ENCODE data around the gene CTDSPL2. TPM values are rescaled to one million over a fixed set of nuclear protein-coding genes. Genes with fewer than 3 reads are reported as not detected.

Gene CTDSPL2
- total RNA-seq, 2 experiments from 2014 or later: 53.1 to 55.9 TPM

GRCh38 chr15:44489464-44489863 is 62.0 kb downstream of the CTDSPL2 start:
- DNase-seq: no peak
- POLR2A ChIA-PET: interaction anchor here (1.2 kb wide), 1 partner anchor 23 kb away, joined by 3 read pairs; no protein-coding TSS in a partner anchor
- CTCF ChIA-PET: interaction anchor here (1.6 to 1.9 kb wide), 2 partner anchors 12 to 62 kb away, joined by 4 to 10 read pairs; partner anchors contain the start of gene CTDSPL2
- H3K4me1 Mint-ChIP-seq (ENCODE audit: low read depth): peaks cover 39% of the 10 kb centered on the region
- no peaks in the 10 kb centered on the region for H3K27me3 Mint-ChIP-seq
- H3K9me3 Mint-ChIP-seq: no peaks in the 10 kb centered on the region
- H3K27ac Mint-ChIP-seq: peak overlapping the region; percentile 55
- peaks cover 30% of the 10 kb centered on the region for H3K36me3 Mint-ChIP-seq
- intact Hi-C loops (cut with micrococcal nuclease): loop anchor here (5.0 kb wide), 2 partner anchors 37 to 48 kb away; partner anchors contain the start of gene EIF3J
- H3K4me3 Mint-ChIP-seq: no peak overlapping the region

GRCh38 chr15:44490622-44491021 is 63.2 kb downstream of the CTDSPL2 start:
- Mint-ChIP-seq H3K36me3 (peaks cover 30% of the 10 kb centered on the region), H3K27me3 (no peaks in the 10 kb centered on the region), H3K4me1 (ENCODE audit: low read depth) (peaks cover 35% of the 10 kb centered on the region), H3K9me3 (no peaks in the 10 kb centered on the region), H3K4me3 (no peak overlapping the region), H3K27ac (peak overlapping the region; percentile 1)
- intact Hi-C loops (cut with micrococcal nuclease): no loop called here
- CTCF ChIA-PET: interaction anchor here (0.7 to 1.9 kb wide), 3 partner anchors 11 to 63 kb away, joined by 3 to 10 read pairs (median 4); partner anchors contain the start of gene CTDSPL2
- POLR2A ChIA-PET: no interaction called here
- DNase-seq: no peak

- DNase-seq: no peak
- ChIA-PET CTCF (interaction anchor here (0.5 kb wide), 1 partner anchor 295 kb away, joined by 3 read pairs; no protein-coding TSS in a partner anchor), POLR2A (no interaction called here)
- no peak overlapping the region for H3K4me3 Mint-ChIP-seq
- no peaks in the 10 kb centered on the region for H3K27me3 Mint-ChIP-seq
- H3K4me1 Mint-ChIP-seq (ENCODE audit: low read depth): peaks cover 26% of the 10 kb centered on the region
- intact Hi-C loops (cut with micrococcal nuclease): no loop called here
- H3K36me3 Mint-ChIP-seq: peaks cover 32% of the 10 kb centered on the region
- no peak overlapping the region for H3K27ac Mint-ChIP-seq
- H3K9me3 Mint-ChIP-seq: no peaks in the 10 kb centered on the region
Observed at GRCh38 chr15:44492040-44492439, 64.6 kb downstream of the CTDSPL2 start.

GRCh38 chr15:44492672-44493071 is 65.2 kb downstream of the CTDSPL2 start:
- intact Hi-C loops (cut with micrococcal nuclease): no loop called here
- H3K27ac Mint-ChIP-seq: no peak overlapping the region
- no peaks in the 10 kb centered on the region for H3K9me3 Mint-ChIP-seq
- peaks cover 26% of the 10 kb centered on the region for H3K36me3 Mint-ChIP-seq
- H3K27me3 Mint-ChIP-seq: no peaks in the 10 kb centered on the region
- H3K4me1 Mint-ChIP-seq (ENCODE audit: low read depth): peaks cover 22% of the 10 kb centered on the region
- no peak for DNase-seq
- POLR2A ChIA-PET: no interaction called here
- CTCF ChIA-PET: interaction anchor here (0.5 to 1.5 kb wide), 2 partner anchors 9 to 296 kb away, joined by 3 to 6 read pairs; no protein-coding TSS in a partner anchor
- H3K4me3 Mint-ChIP-seq: no peak overlapping the region

GRCh38 chr15:44495562-44495961 is 68.1 kb downstream of the CTDSPL2 start:
- Mint-ChIP-seq H3K27ac (no peak overlapping the region), H3K27me3 (no peaks in the 10 kb centered on the region), H3K36me3 (peaks cover 20% of the 10 kb centered on the region), H3K4me1 (ENCODE audit: low read depth) (peaks cover 13% of the 10 kb centered on the region), H3K9me3 (no peaks in the 10 kb centered on the region), H3K4me3 (no peak overlapping the region)
- ChIA-PET POLR2A (no interaction called here), CTCF (no interaction called here)
- intact Hi-C loops (cut with micrococcal nuclease): no loop called here
- no peak for DNase-seq

GRCh38 chr15:44500555-44500954 is 73.1 kb downstream of the CTDSPL2 start:
- ChIA-PET POLR2A (interaction anchor here (0.8 to 2.4 kb wide), 5 partner anchors 14 to 193 kb away, joined by 3 to 18 read pairs (median 3); partner anchors contain the start of gene CTDSPL2), CTCF (interaction anchor here (1.1 to 2.0 kb wide), 14 partner anchors 9 to 281 kb away, joined by 3 to 15 read pairs (median 7); partner anchors contain the start of genes CTDSPL2, EIF3J and GOLM2)
- Mint-ChIP-seq H3K4me3 (no peak overlapping the region), H3K27ac (peak overlapping the region; percentile 60), H3K9me3 (no peaks in the 10 kb centered on the region), H3K4me1 (ENCODE audit: low read depth) (peaks cover 22% of the 10 kb centered on the region), H3K36me3 (peaks cover 20% of the 10 kb centered on the region), H3K27me3 (no peaks in the 10 kb centered on the region)
- DNase-seq: no peak
- intact Hi-C loops (cut with micrococcal nuclease): loop anchor here (1.0 to 5.0 kb wide), 7 partner anchors 14 to 281 kb away; partner anchors contain the start of gene CTDSPL2

- POLR2A ChIA-PET: interaction anchor here (0.6 to 2.4 kb wide), 2 partner anchors 74 to 251 kb away, joined by 4 to 18 read pairs; partner anchors contain the start of gene CTDSPL2
- Mint-ChIP-seq H3K27ac (peak overlapping the region; percentile 48), H3K27me3 (no peaks in the 10 kb centered on the region), H3K4me3 (no peak overlapping the region), H3K36me3 (peaks cover 19% of the 10 kb centered on the region), H3K9me3 (no peaks in the 10 kb centered on the region), H3K4me1 (ENCODE audit: low read depth) (peaks cover 22% of the 10 kb centered on the region)
- CTCF ChIA-PET: interaction anchor here (0.7 to 2.0 kb wide), 31 partner anchors 8 to 436 kb away, joined by 3 to 15 read pairs (median 4); partner anchors contain the start of genes CTDSPL2, EIF3J, FRMD5 and GOLM2
- no peak for DNase-seq
- intact Hi-C loops (cut with micrococcal nuclease): loop anchor here (2.0 to 5.0 kb wide), 3 partner anchors 35 to 75 kb away; partner anchors contain the start of gene CTDSPL2
Observed at GRCh38 chr15:44501768-44502366, 74.4 kb downstream of the CTDSPL2 start.

GRCh38 chr15:44516436-44516835 is 89.0 kb downstream of the CTDSPL2 start:
- H3K4me3 Mint-ChIP-seq: no peak overlapping the region
- H3K36me3 Mint-ChIP-seq: peaks cover 13% of the 10 kb centered on the region
- ChIA-PET CTCF (interaction anchor here (0.6 kb wide), 1 partner anchor 1813 kb away, joined by 3 read pairs; no protein-coding TSS in a partner anchor), POLR2A (no interaction called here)
- no peaks in the 10 kb centered on the region for H3K9me3 Mint-ChIP-seq
- DNase-seq: no peak
- intact Hi-C loops (cut with micrococcal nuclease): no loop called here
- H3K4me1 Mint-ChIP-seq (ENCODE audit: low read depth): peaks cover 3% of the 10 kb centered on the region
- no peak overlapping the region for H3K27ac Mint-ChIP-seq
- no peaks in the 10 kb centered on the region for H3K27me3 Mint-ChIP-seq

- peaks cover 15% of the 10 kb centered on the region for H3K36me3 Mint-ChIP-seq
- no peak overlapping the region for H3K27ac Mint-ChIP-seq
- POLR2A ChIA-PET: no interaction called here
- intact Hi-C loops (cut with micrococcal nuclease): no loop called here
- no peaks in the 10 kb centered on the region for H3K9me3 Mint-ChIP-seq
- no peak overlapping the region for H3K4me3 Mint-ChIP-seq
- DNase-seq: no peak
- CTCF ChIA-PET: no interaction called here
- peaks cover 3% of the 10 kb centered on the region for H3K4me1 Mint-ChIP-seq (ENCODE audit: low read depth)
- H3K27me3 Mint-ChIP-seq: no peaks in the 10 kb centered on the region
Observed at GRCh38 chr15:44519537-44519936, 92.1 kb downstream of the CTDSPL2 start.

GRCh38 chr15:44525018-44525417 is 97.6 kb downstream of the CTDSPL2 start:
- ChIA-PET CTCF (interaction anchor here (0.6 kb wide), 1 partner anchor 383 kb away, joined by 3 read pairs; no protein-coding TSS in a partner anchor), POLR2A (no interaction called here)
- Mint-ChIP-seq H3K27ac (no peak overlapping the region), H3K4me1 (ENCODE audit: low read depth) (no peaks in the 10 kb centered on the region), H3K27me3 (no peaks in the 10 kb centered on the region), H3K36me3 (peaks cover 9% of the 10 kb centered on the region), H3K9me3 (no peaks in the 10 kb centered on the region), H3K4me3 (no peak overlapping the region)
- intact Hi-C loops (cut with micrococcal nuclease): no loop called here
- DNase-seq: no peak

- Mint-ChIP-seq H3K27me3 (no peaks in the 10 kb centered on the region), H3K27ac (no peak overlapping the region), H3K4me3 (no peak overlapping the region), H3K36me3 (peaks cover 4% of the 10 kb centered on the region), H3K4me1 (ENCODE audit: low read depth) (no peaks in the 10 kb centered on the region), H3K9me3 (no peaks in the 10 kb centered on the region)
- DNase-seq: no peak
- CTCF ChIA-PET: interaction anchor here (0.7 to 2.0 kb wide), 2 partner anchors 9 to 281 kb away, joined by 3 to 4 read pairs; partner anchors contain the start of gene EIF3J
- intact Hi-C loops (cut with micrococcal nuclease): no loop called here
- POLR2A ChIA-PET: interaction anchor here (1.1 kb wide), 1 partner anchor 99 kb away, joined by 3 read pairs; the partner anchor contains the start of gene CTDSPL2
Observed at GRCh38 chr15:44527241-44527640, 99.8 kb downstream of the CTDSPL2 start.

GRCh38 chr15:44529864-44530604 is 102.6 kb downstream of the CTDSPL2 start:
- intact Hi-C loops (cut with micrococcal nuclease): loop anchor here (10.0 kb wide), 1 partner anchor 705 kb away; the partner anchor contains the start of genes MFAP1 and WDR76
- ChIA-PET CTCF (interaction anchor here (0.9 to 1.6 kb wide), 2 partner anchors 29 to 40 kb away, joined by 3 to 4 read pairs; no protein-coding TSS in a partner anchor), POLR2A (no interaction called here)
- no peak for DNase-seq
- H3K4me3 Mint-ChIP-seq: no peak overlapping the region
- peaks cover 1% of the 10 kb centered on the region for H3K36me3 Mint-ChIP-seq
- no peaks in the 10 kb centered on the region for H3K4me1 Mint-ChIP-seq (ENCODE audit: low read depth)
- no peaks in the 10 kb centered on the region for H3K27me3 Mint-ChIP-seq
- H3K9me3 Mint-ChIP-seq: no peaks in the 10 kb centered on the region
- H3K27ac Mint-ChIP-seq: no peak overlapping the region

Data from activated CD4-positive, alpha-beta memory T cell treated with anti-CD3 and anti-CD28 coated beads for 36 hours (primary cell).